Brain microvascular endothelial cell (primary cell): ENCODE data around the gene KIF27.

Source experiments
- DNase-seq: peaks from one replicate; pipeline ENCODE4 v3.0.0-alpha.2; 2020
- H3K27ac ChIP-seq: fragments of 250-450 bp; sonication (Bioruptor Pico); 2 replicates; pipeline ENCODE4 v1.5.1; 2020; ENCODE audit warnings: mild to moderate bottlenecking, moderate library complexity
- H3K27me3 ChIP-seq: fragments of 250-450 bp; sonication (Bioruptor Pico); replicated peaks from 2 replicates; pipeline ENCODE4 v1.5.1; 2020; ENCODE audit warnings: mild to moderate bottlenecking
- H3K36me3 ChIP-seq: fragments of 250-450 bp; sonication (Bioruptor Pico); replicated peaks from 2 replicates; pipeline ENCODE4 v1.5.1; 2020; ENCODE audit warnings: mild to moderate bottlenecking
- H3K4me3 ChIP-seq: 2 replicates; pipeline ENCODE4 v1.5.1; 2011; ENCODE audit warnings: low read depth, mild to moderate bottlenecking, control low read depth, low read length, moderate library complexity
- CTCF ChIP-seq: IDR thresholded peaks from 2 replicates; pipeline ENCODE4 v1.5.1; 2011; ENCODE audit warnings: low read depth, mild to moderate bottlenecking, moderate library complexity, low read length, control low read depth, inconsistent platforms; ENCODE audit errors: missing control alignments
- in situ Hi-C: cut with HindIII; loops from 2 replicates; pipeline ENCODE4 v1.10.0; 2017; ENCODE audit warnings: low sequenced_read_pairs, low pct_ligation_motif_present

The KIF27 gene

GRCh38 chr9:83920927-83921707 lies at the start of gene KIF27:
Gene KIF27, minus strand, starts transcription at chr9:83921432. Its CDS starts 5,841 bp downstream, at chr9:83915591.
- peak within 1 kb of the TSS; percentile 87 for H3K27ac ChIP-seq
- in situ Hi-C loops, result no loop called here
- peak within 1 kb of the TSS; percentile 75 for H3K4me3 ChIP-seq
- peak; percentile 98 for DNase-seq
- no peaks in the 10 kb centered on the region for H3K36me3 ChIP-seq
- H3K27me3 ChIP-seq, result no peaks in the 10 kb centered on the region
- TF ChIP-seq CTCF, result peak; percentile 31

- TF ChIP-seq CTCF, result no peak
- Histone ChIP-seq H3K27ac (no peak overlapping the region), H3K27me3 (no peaks in the 10 kb centered on the region), H3K4me3 (no peak overlapping the region), H3K36me3 (peaks cover 80% of the 10 kb centered on the region)
- in situ Hi-C loops, result no loop called here
- DNase-seq, result no peak
Observed at GRCh38 chr9:83969602-83970001, 48.4 kb upstream of the KIF27 start.

GRCh38 chr9:83967073-83967472 lies 45.8 kb upstream of the KIF27 start:
- no peak overlapping the region for H3K27ac ChIP-seq
- H3K4me3 ChIP-seq, result no peak overlapping the region
- peaks cover 57% of the 10 kb centered on the region for H3K36me3 ChIP-seq
- no peak for TF ChIP-seq CTCF
- no peak for DNase-seq
- H3K27me3 ChIP-seq, result no peaks in the 10 kb centered on the region
- in situ Hi-C loops, result no loop called here

GRCh38 chr9:83966209-83966582 lies 45.0 kb upstream of the KIF27 start:
- TF ChIP-seq CTCF, result no peak
- H3K27ac ChIP-seq, result no peak overlapping the region

GRCh38 chr9:83965350-83966208 lies 44.3 kb upstream of the KIF27 start:
- Histone ChIP-seq H3K4me3 (no peak overlapping the region), H3K36me3 (peaks cover 42% of the 10 kb centered on the region), H3K27ac (no peak overlapping the region), H3K27me3 (no peaks in the 10 kb centered on the region)
- DNase-seq, result no peak
- TF ChIP-seq CTCF, result no peak
- in situ Hi-C loops, result no loop called here

More at GRCh38 chr9:83966209-83966582, 45.0 kb upstream of the KIF27 start:
- no peak for DNase-seq
- no peaks in the 10 kb centered on the region for H3K27me3 ChIP-seq
- in situ Hi-C loops, result no loop called here
- peaks cover 48% of the 10 kb centered on the region for H3K36me3 ChIP-seq
- no peak overlapping the region for H3K4me3 ChIP-seq
